Immature natural killer cell (primary cell): ENCODE data around the gene LBHD1. TPM values are rescaled to one million over a fixed set of nuclear protein-coding genes. Genes with fewer than 3 reads are reported as not detected.

Experiments
- DNase-seq, 3 donors: peaks; one replicate each; pipeline ENCODE4 v3.0.0; 2022; ENCODE audit warnings: mixed read lengths in 1 of 3
- H3K27ac Mint-ChIP-seq, 6 donors: one replicate each; pipeline ENCODE4 v1.8.0; 2020; ENCODE audit warnings: mixed read lengths in 6 of 6, mild to moderate bottlenecking in 5 of 6, inconsistent platforms in 4 of 6, moderate library complexity in 3 of 6
- H3K27me3 Mint-ChIP-seq, 3 donors: one replicate each; pipeline ENCODE4 v1.8.0; 2020 to 2021; ENCODE audit warnings: low read depth in 3 of 3, mild to moderate bottlenecking in 3 of 3, mixed read lengths in 3 of 3, moderate library complexity in 3 of 3, inconsistent platforms in 1 of 3
- H3K36me3 Mint-ChIP-seq, 3 donors: one replicate each; pipeline ENCODE4 v1.8.0; 2020; ENCODE audit warnings: mixed read lengths in 3 of 3, inconsistent platforms in 2 of 3, mild to moderate bottlenecking in 2 of 3
- H3K4me1 Mint-ChIP-seq, 2 donors: one replicate each; pipeline ENCODE4 v1.8.0; 2020; ENCODE audit warnings: inconsistent platforms in 2 of 2, mild to moderate bottlenecking in 2 of 2, mixed read lengths in 2 of 2, moderate library complexity in 1 of 2
- H3K4me3 Mint-ChIP-seq, 5 donors: one replicate each; pipeline ENCODE4 v1.8.0; 2020; ENCODE audit warnings: mild to moderate bottlenecking in 5 of 5, mixed read lengths in 5 of 5, inconsistent platforms in 3 of 5, moderate library complexity in 3 of 5
- H3K9me3 Mint-ChIP-seq, 6 donors: one replicate each; pipeline ENCODE4 v1.8.0; 2020; ENCODE audit warnings: mild to moderate bottlenecking in 6 of 6, mixed read lengths in 6 of 6, inconsistent platforms in 4 of 6, moderate library complexity in 3 of 6
- polyA plus RNA-seq, 3 donors: library from polyadenylated mRNA; unstranded; fragments of 300-500 nt; fragmentation: Illumina TruSeq; gene quantifications; one replicate each; pipeline ENCODE4 v1.2.3, GENCODE V29; 2021

Gene LBHD1
- polyA plus RNA-seq, 3 donors from 2014 or later = 6.3 to 11.4 (median 6.5) TPM

DNA sequence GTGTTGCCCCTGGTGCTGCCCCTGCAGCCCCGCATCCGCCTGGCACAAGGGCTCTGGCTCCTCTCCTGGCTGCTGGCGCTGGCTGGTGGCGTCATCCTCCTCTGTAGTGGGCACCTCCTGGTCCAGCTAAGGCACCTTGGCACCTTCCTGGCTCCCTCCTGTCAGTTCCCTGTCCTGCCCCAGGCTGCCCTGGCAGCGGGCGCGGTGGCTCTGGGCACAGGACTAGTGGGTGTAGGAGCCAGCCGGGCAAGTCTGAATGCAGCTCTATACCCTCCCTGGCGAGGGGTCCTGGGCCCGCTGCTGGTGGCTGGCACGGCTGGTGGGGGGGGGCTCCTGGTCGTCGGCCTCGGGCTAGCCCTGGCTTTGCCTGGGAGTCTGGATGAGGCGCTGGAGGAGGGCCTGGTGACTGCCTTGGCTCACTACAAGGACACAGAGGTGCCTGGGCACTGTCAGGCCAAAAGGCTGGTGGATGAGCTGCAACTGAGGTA is 58.7 kb downstream of the LBHD1 start:
- peak overlapping the region; percentile 74 to 88 (median 82) for H3K27ac Mint-ChIP-seq
- no peaks in the 10 kb centered on the region for H3K9me3 Mint-ChIP-seq
- no peak for DNase-seq
- H3K27me3 Mint-ChIP-seq = peaks cover 0 to 7% (median 3%) of the 10 kb centered on the region in 3 donors
- peak overlapping the region in 3 of 5 donors; percentile 56 to 69 (median 63) for H3K4me3 Mint-ChIP-seq
- H3K36me3 Mint-ChIP-seq = peaks cover 0 to 11% (median 5%) of the 10 kb centered on the region in 3 donors
- H3K4me1 Mint-ChIP-seq = peaks cover 22 to 27% of the 10 kb centered on the region in 2 donors

Other genes with a start within 250 kb of the LBHD1 start
- 100 to 1,000 TPM in 1 of 3 donors, 10 to 100 TPM in 2; 45.0 to 217 (median 57.2) TPM for gene AHNAK, start 125.5 kb downstream of the LBHD1 start, polyA plus RNA-seq
- gene EEF1G, start 98.4 kb downstream of the LBHD1 start, polyA plus RNA-seq = 100 to 1,000 TPM; 628 to 849 (median 821) TPM
- 10 to 100 TPM in 2 of 3 donors, 1 to 10 TPM in 1; 7.3 to 16.2 (median 12.5) TPM for gene TUT1, start 80.7 kb downstream of the LBHD1 start, polyA plus RNA-seq
- 10 to 100 TPM in 2 of 3 donors, 1 to 10 TPM in 1; 9.7 to 48.4 (median 22.4) TPM for gene MTA2, start 70.4 kb downstream of the LBHD1 start, polyA plus RNA-seq
- 10 to 100 TPM; 15.9 to 25.8 (median 17.9) TPM for gene EML3, start 59.5 kb downstream of the LBHD1 start, polyA plus RNA-seq
- gene ROM1, start 59.0 kb downstream of the LBHD1 start, polyA plus RNA-seq = 1 to 10 TPM in 2 of 3 donors, under 1 TPM in 1; 0.17 to 2.1 (median 1.6) TPM
- 10 to 100 TPM; 35.5 to 54.1 (median 49.7) TPM for gene B3GAT3, start 50.3 kb downstream of the LBHD1 start, polyA plus RNA-seq
- gene GANAB, start 25.7 kb downstream of the LBHD1 start, polyA plus RNA-seq = 100 to 1,000 TPM; 135 to 246 (median 167) TPM
- gene INTS5, start 19.0 kb downstream of the LBHD1 start, polyA plus RNA-seq = 10 to 100 TPM; 19.1 to 43.9 (median 22.4) TPM
- gene C11orf98, start 7.1 kb downstream of the LBHD1 start, polyA plus RNA-seq = 100 to 1,000 TPM; 125 to 152 (median 136) TPM
- 1 to 10 TPM in 2 of 3 donors, not detected in 1; 2.1 to 4.4 TPM for gene CSKMT, start 7.0 kb downstream of the LBHD1 start, polyA plus RNA-seq
- gene UQCC3, start 594 bp downstream of the LBHD1 start, polyA plus RNA-seq = 10 to 100 TPM; 13.9 to 18.0 (median 14.0) TPM
- 100 to 1,000 TPM in 2 of 3 donors, 10 to 100 TPM in 1; 93.1 to 152 (median 152) TPM for gene UBXN1, start 6.8 kb upstream of the LBHD1 start, polyA plus RNA-seq
- gene LRRN4CL, start 17.3 kb upstream of the LBHD1 start, polyA plus RNA-seq = not detected
- 10 to 100 TPM; 52.5 to 54.1 (median 53.6) TPM for gene BSCL2, start 35.2 kb upstream of the LBHD1 start, polyA plus RNA-seq
- not detected for gene GNG3, start 35.4 kb upstream of the LBHD1 start, polyA plus RNA-seq
- 1 to 10 TPM in 2 of 3 donors, under 1 TPM in 1; 0.97 to 4.8 (median 1.1) TPM for gene HNRNPUL2, start 55.2 kb upstream of the LBHD1 start, polyA plus RNA-seq
- 10 to 100 TPM; 11.2 to 19.0 (median 14.5) TPM for gene TTC9C, start 56.2 kb upstream of the LBHD1 start, polyA plus RNA-seq
- gene ZBTB3, start 81.9 kb upstream of the LBHD1 start, polyA plus RNA-seq = 10 to 100 TPM in 1 of 3 donors, 1 to 10 TPM in 2; 4.1 to 14.2 (median 5.5) TPM
- 100 to 1,000 TPM; 397 to 564 (median 472) TPM for gene POLR2G, start 89.3 kb upstream of the LBHD1 start, polyA plus RNA-seq
- gene TAF6L, start 99.1 kb upstream of the LBHD1 start, polyA plus RNA-seq = 1 to 10 TPM; 3.8 to 9.6 (median 7.3) TPM
- 100 to 1,000 TPM; 162 to 290 (median 174) TPM for gene TMEM179B, start 115.1 kb upstream of the LBHD1 start, polyA plus RNA-seq
- 10 to 100 TPM; 47.9 to 69.7 (median 63.2) TPM for gene TMEM223, start 119.7 kb upstream of the LBHD1 start, polyA plus RNA-seq
- 10 to 100 TPM; 42.9 to 73.3 (median 66.0) TPM for gene NXF1, start 133.2 kb upstream of the LBHD1 start, polyA plus RNA-seq
- 10 to 100 TPM; 46.9 to 47.7 (median 47.6) TPM for gene STX5, start 159.8 kb upstream of the LBHD1 start, polyA plus RNA-seq
- gene TEX54, start 160.6 kb upstream of the LBHD1 start, polyA plus RNA-seq = 1 to 10 TPM in 2 of 3 donors, not detected in 1; 2.0 to 3.1 TPM
- 10 to 100 TPM; 28.8 to 39.0 (median 31.9) TPM for gene WDR74, start 167.3 kb upstream of the LBHD1 start, polyA plus RNA-seq
- 100 to 1,000 TPM; 134 to 162 (median 156) TPM for gene SLC3A2, start 208.6 kb upstream of the LBHD1 start, polyA plus RNA-seq
- gene CHRM1, start 249.1 kb upstream of the LBHD1 start, polyA plus RNA-seq = not detected